Measurements from ENCODE around the gene GOT1. TPM values are rescaled to one million over a fixed set of nuclear protein-coding genes. Genes with fewer than 3 reads are reported as not detected.

Gene GOT1
- polyA plus RNA-seq (ENCODE audit: insufficient read length): 40.9 TPM

GRCh38 chr10:99430451-99431189 lies at the start of gene GOT1:
TSS of gene GOT1 (minus strand) at chr10:99430624. CDS start at chr10:99430565, 59 bp downstream.
- peak; percentile 99 for DNase-seq (ENCODE audit: low read depth)

GRCh38 chr10:99470327-99470726 lies 39.9 kb upstream of the GOT1 start:
- DNase-seq (ENCODE audit: low read depth): no peak

GRCh38 chr10:99467236-99467999 lies 37.0 kb upstream of the GOT1 start:
- no peak for DNase-seq (ENCODE audit: low read depth)

- DNase-seq (ENCODE audit: low read depth): no peak
These were observed 36.3 kb upstream of the GOT1 start for GRCh38 chr10:99466632-99467223.

GRCh38 chr10:99461230-99461629 lies 30.8 kb upstream of the GOT1 start:
- DNase-seq (ENCODE audit: low read depth): no peak

- no peak for DNase-seq (ENCODE audit: low read depth)
These were observed 29.6 kb upstream of the GOT1 start for GRCh38 chr10:99460070-99460469.

GRCh38 chr10:99459217-99459616 lies 28.8 kb upstream of the GOT1 start:
- DNase-seq (ENCODE audit: low read depth): no peak

- no peak for DNase-seq (ENCODE audit: low read depth)
These were observed 27.4 kb upstream of the GOT1 start for GRCh38 chr10:99457813-99458212.

- DNase-seq (ENCODE audit: low read depth): no peak
These were observed 26.5 kb upstream of the GOT1 start for GRCh38 chr10:99456931-99457288.

GRCh38 chr10:99456207-99456930 lies 25.9 kb upstream of the GOT1 start:
- DNase-seq (ENCODE audit: low read depth): no peak

GRCh38 chr10:99451981-99452380 lies 21.6 kb upstream of the GOT1 start:
- DNase-seq (ENCODE audit: low read depth): no peak

- DNase-seq (ENCODE audit: low read depth): no peak
These were observed 21.0 kb upstream of the GOT1 start for GRCh38 chr10:99451499-99451788.

- no peak for DNase-seq (ENCODE audit: low read depth)
These were observed 20.4 kb upstream of the GOT1 start for GRCh38 chr10:99450624-99451498.

GRCh38 chr10:99450156-99450555 lies 19.7 kb upstream of the GOT1 start:
- no peak for DNase-seq (ENCODE audit: low read depth)

GRCh38 chr10:99449023-99449422 lies 18.6 kb upstream of the GOT1 start:
- DNase-seq (ENCODE audit: low read depth): no peak

GRCh38 chr10:99444383-99445045 lies 14.1 kb upstream of the GOT1 start:
- no peak for DNase-seq (ENCODE audit: low read depth)

- DNase-seq (ENCODE audit: low read depth): no peak
These were observed 13.1 kb upstream of the GOT1 start for GRCh38 chr10:99443500-99443899.

- DNase-seq (ENCODE audit: low read depth): no peak
These were observed 12.0 kb upstream of the GOT1 start for GRCh38 chr10:99442394-99442793.

GRCh38 chr10:99438890-99439289 lies 8.5 kb upstream of the GOT1 start:
- DNase-seq (ENCODE audit: low read depth): no peak

GRCh38 chr10:99435986-99436638 lies 5.7 kb upstream of the GOT1 start:
- peak; percentile 26 for DNase-seq (ENCODE audit: low read depth)
